Endothelial cell of hepatic sinusoid (primary cell): ENCODE measurements around the gene FAM50B.

Experiments used
- in situ Hi-C: cut with HindIII; loops from 2 replicates; pipeline ENCODE4 v1.10.0; 2017; ENCODE audit warnings: low sequenced_read_pairs

Gene FAM50B

GRCh38 chr6:3819161-3820110 is 29.7 kb upstream of the FAM50B start:
- in situ Hi-C loops = loop anchor here (10.0 kb wide), 1 partner anchor 65 kb away; the partner anchor contains the start of gene PXDC1

- in situ Hi-C loops = no loop called here
These were observed 28.6 kb upstream of the FAM50B start for GRCh38 chr6:3820563-3820962.

- in situ Hi-C loops = no loop called here
These were observed 26.3 kb upstream of the FAM50B start for GRCh38 chr6:3822747-3823445.

GRCh38 chr6:3823671-3824070 is 25.5 kb upstream of the FAM50B start:
- in situ Hi-C loops = no loop called here

GRCh38 chr6:3825331-3825831 is 23.8 kb upstream of the FAM50B start:
- in situ Hi-C loops = no loop called here

- in situ Hi-C loops = no loop called here
These were observed 23.2 kb upstream of the FAM50B start for GRCh38 chr6:3825851-3826581.

DNA sequence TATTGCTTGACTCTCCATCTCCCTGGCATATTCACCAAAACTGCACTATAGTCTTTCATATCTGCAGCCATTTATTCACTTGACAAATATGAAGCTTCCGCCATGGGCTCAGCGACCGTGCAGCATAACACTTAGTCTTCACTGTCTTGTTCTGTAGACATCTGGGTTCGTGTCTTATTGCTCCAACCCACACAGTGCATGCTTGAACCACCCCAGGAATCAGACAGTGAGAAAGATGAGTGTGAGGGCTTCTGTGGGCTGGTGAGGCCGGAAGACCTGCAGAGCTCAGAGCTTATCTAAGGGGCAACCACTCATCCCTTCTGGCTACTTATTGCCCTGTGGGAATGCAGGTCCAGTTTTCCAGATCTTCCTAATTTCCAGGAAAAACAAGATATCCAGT is 19.9 kb upstream of the FAM50B start:
- in situ Hi-C loops = no loop called here

DNA sequence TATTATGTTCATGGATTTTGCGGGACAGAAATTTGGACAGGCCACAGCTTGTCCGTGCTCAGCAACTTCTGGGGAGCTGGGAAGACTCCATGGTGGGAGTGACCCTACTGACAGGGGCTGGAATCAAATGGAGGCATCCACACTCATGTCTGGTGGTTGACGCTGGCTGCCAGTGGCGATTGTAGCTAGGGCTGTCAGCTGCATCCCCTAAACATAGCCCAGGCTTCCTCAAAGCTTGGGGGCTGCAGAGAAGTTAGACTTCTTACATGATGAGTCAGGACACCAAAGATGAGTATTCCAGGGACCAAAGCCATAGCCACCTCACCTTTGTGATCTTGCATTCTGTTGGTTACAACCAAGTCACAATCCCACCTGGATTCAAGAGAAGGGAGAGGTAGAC is 18.4 kb upstream of the FAM50B start:
- in situ Hi-C loops = no loop called here

- in situ Hi-C loops = no loop called here
These were observed 17.2 kb upstream of the FAM50B start for GRCh38 chr6:3831761-3832530.

- in situ Hi-C loops = no loop called here
These were observed 14.0 kb upstream of the FAM50B start for GRCh38 chr6:3835055-3835731.

DNA sequence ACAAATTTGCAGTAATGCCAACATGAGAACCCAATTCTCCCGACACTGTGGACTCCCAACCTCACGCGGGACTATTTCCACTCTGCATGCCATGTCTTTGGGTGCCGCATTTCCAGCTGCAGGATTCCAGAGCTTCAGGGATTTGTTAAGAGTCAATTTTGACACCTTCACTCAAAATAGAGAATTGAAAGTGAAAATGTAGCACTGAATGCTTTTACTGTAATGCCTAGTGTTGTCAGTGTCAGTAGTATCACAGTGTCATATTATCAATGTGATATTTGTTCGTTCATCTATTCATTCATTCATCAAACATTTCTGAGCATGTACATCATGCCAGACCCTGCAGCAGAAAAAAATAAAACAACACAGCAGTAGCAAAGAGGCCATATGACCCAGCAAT is 13.4 kb upstream of the FAM50B start:
- in situ Hi-C loops = no loop called here

DNA sequence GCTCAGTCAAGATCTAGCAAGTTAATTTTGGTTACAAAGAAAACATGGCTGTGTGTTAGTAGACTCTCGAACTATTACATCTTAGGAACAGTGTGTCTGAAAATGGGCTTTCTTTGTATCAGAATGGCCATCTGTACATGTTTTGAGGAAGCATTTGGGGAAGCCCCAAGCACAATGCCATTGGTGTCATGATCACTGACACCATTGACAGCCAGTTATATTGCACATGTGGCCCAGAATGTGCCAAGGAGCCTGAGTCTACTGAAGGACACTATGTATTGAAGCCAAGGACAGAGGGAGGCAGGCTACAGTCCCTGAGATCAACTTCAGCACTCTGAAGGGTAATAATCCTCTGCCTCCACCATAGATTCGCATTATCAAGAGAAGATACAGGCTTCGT is 12.6 kb upstream of the FAM50B start:
- in situ Hi-C loops = no loop called here

DNA sequence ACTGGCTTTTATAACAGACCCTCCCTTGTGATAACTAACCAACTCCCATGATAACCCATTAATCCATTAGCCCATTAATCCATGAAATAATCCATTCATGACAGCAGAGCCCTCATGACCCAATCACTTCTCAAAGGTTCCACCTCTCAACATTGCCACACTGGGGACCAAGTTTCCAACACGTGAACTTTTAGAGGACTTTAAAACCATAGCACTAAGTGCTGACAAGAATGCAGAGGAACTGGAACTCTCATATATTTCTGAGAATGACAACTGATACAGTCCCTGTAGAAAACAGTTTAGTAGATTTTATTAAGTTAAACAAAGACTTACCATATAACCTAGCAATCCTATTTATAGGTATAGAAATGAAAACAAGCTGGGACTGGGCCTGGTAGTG is 11.4 kb upstream of the FAM50B start:
- in situ Hi-C loops = no loop called here

DNA sequence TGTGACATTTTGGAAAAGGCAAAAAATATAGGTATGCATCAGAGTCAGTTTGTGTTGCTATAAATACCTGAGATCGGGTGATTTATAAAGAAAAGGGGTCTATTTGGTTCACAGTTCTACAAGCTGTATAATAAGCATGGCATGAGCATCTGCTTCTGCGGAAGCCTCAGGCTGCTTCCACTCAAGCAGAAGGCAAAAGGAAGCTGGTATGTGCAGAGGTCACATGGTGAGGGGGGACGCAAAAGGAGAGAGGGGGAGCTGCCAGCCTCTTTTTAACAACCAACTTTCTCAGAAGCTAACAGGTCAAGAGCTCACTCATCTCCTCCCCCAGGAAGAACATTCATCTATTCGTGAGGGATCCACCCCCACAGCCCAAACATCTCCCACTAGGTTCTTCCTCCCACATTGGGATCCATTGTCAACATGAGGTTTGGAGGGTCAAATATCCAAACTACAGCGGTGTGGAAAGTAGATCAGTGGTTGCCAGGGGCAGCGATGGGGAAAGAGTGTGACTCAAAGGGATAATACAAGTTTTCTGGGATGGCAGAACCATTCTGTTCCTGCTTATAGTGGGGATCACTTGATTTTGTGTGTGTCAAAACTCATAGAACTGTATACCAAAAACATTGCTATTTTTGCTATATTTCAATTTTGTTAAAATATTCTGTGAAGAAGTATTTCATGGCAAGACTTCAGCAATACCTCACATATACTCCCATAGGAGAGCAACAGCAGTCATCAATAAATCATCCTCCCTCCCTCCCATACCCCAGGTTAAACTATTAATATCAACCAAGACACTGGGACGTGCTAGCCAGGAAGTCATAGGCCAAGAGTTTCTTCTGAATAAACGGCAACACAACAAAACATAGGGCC is 9.9 kb upstream of the FAM50B start:
- in situ Hi-C loops = no loop called here

DNA sequence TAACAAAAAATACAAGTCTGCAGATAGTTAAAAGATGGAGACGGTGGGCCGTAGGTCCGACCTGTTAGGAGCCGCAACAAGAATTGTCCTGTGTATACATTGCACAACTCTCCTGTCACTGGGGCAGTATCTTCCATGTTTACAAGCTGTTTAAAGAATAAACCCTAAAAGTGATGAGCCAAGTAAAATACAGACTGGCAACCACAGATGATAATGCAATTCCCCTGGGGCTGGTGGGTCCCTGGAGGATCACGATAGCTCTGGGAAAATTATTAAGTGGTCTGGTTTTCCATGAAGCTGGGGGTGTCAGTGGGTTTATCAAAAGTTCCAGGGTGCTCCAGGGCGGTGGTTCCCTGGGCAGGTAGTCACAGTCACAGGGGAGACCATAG is 8.1 kb upstream of the FAM50B start:
- in situ Hi-C loops = no loop called here

GRCh38 chr6:3841711-3842565 is 7.2 kb upstream of the FAM50B start:
- in situ Hi-C loops = no loop called here

DNA sequence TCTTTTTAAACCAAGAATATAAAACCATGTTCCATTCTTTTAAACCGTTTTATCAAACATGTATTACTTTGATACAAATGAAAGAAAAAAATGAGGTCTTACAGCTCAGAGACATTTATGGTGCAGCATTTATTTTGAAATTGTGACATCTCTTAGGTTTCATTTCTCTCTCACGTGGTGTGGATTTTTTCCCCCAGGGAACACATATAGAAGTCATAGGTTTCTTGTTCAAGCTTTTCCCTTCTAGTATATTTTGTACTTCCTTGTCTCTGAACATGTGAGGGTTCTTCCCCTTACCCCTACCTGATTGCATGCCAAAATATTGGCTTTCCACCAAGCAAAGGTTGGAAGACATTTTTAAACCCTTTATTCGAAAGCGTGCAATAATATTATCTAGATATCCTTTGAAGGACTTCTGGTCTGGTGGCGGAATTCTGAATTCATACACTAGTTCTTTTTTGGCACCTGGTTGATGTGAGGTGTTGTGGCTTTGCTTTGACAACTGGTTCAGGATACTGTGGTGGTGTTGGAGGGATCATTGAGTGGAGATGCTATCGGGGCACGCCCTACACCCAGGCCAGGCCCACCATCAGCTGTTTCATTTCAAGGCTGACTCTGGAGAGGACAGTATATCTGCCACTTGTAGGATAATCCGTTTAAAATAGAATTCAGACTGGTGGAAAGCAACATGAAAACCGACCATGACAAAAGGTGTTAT is 5.6 kb upstream of the FAM50B start:
- in situ Hi-C loops = no loop called here
